SH-SY5Y (cell line): ENCODE results near the gene RPS6KA5.

Experiments used
- GATA2 ChIP-seq: IDR thresholded peaks from 2 replicates; pipeline ENCODE4 v1.6.1; 2011; ENCODE audit warnings: mild to moderate bottlenecking, low read depth, low read length
- GATA3 ChIP-seq: IDR thresholded peaks from 2 replicates; pipeline ENCODE4 v1.6.1; 2011; ENCODE audit warnings: low read depth, mild to moderate bottlenecking, low read length, moderate library complexity

GRCh38 chr14:90985601-90986242 is 74.7 kb downstream of the RPS6KA5 start:
- TF ChIP-seq GATA2 (no peak), GATA3 (no peak)
